ENCODE measurements around the gene F2. TPM values are rescaled to one million over a fixed set of nuclear protein-coding genes. Genes with fewer than 3 reads are reported as not detected.
A peak's percentile ranks its signal among the peaks of the same experiment; 100 is the strongest.

F2 gene
- total RNA-seq, 4 donors from 2014 or later: 0.42 to 1.1 TPM; not detected in 2

DNA sequence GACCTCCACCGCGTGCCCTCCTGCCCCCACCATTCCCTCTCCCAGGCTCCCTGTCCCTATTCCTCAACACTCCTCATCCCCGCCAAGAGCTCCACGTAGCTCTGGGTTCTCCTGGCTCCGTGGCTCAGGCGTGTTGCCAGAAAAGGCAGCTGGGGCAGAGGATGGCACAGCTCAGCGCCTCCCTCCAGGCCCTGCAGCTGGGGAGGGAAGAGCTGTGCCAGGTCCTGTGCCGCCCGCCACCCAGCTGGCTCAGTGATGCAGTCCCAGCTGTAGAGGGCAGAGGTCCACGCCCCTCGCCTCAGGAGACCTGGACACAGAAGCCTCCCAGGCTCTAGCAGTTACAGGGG lies 22.8 kb upstream of the F2 start:
- intact Hi-C loops (cut with DNase I): no loop called here
- whole genome bisulfite sequencing: 73% methylated on average over 8 of the region's 11 CpGs
- Histone ChIP-seq H3K27ac (replicated peaks in 1 of 4) (peak overlapping the region in 3 of 4 donors; percentile 11 to 91 (median 49)), H3K9me3 (no peaks in the 10 kb centered on the region), H3K27me3 (no peaks in the 10 kb centered on the region), H3K4me1 (peaks cover 50 to 65% (median 63%) of the 10 kb centered on the region in 4 donors), H3K36me3 (peaks cover 31 to 61% (median 52%) of the 10 kb centered on the region in 4 donors), H3K4me3 (no peak overlapping the region)
- DNase-seq (ENCODE audit: extremely low spot score): no peak
- TF ChIP-seq, protein P1, sequence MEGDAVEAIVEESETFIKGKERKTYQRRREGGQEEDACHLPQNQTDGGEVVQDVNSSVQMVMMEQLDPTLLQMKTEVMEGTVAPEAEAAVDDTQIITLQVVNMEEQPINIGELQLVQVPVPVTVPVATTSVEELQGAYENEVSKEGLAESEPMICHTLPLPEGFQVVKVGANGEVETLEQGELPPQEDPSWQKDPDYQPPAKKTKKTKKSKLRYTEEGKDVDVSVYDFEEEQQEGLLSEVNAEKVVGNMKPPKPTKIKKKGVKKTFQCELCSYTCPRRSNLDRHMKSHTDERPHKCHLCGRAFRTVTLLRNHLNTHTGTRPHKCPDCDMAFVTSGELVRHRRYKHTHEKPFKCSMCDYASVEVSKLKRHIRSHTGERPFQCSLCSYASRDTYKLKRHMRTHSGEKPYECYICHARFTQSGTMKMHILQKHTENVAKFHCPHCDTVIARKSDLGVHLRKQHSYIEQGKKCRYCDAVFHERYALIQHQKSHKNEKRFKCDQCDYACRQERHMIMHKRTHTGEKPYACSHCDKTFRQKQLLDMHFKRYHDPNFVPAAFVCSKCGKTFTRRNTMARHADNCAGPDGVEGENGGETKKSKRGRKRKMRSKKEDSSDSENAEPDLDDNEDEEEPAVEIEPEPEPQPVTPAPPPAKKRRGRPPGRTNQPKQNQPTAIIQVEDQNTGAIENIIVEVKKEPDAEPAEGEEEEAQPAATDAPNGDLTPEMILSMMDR (IDR thresholded peaks at IDR 0.05): no peak
- no peak for TF ChIP-seq POLR2A (IDR thresholded peaks at IDR 0.05; ENCODE audit: low read depth)
- TF ChIP-seq EP300 (IDR thresholded peaks at IDR 0.05): no peak
- no peak for TF ChIP-seq POLR2AphosphoS5 (IDR thresholded peaks at IDR 0.05)

DNA sequence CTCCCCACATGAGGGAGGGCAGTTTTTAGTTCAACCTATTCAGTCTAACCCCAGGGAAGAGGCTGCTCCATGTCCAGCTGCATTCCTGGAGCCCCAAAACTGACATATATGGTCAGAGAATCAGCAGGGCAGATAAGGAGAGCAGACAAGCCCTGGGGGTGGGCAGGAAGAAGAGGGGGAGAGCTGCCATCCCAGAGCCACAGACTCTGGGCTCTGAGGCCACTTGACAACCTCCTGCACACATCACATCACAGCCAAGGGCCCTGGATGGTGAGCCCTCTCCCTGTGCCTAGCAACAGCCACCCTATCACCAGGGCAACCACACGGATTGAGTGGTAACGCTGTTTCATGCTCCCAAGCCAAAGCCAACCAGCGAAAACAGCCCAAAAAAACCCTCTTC lies 21.7 kb upstream of the F2 start:
- Histone ChIP-seq H3K27ac (replicated peaks in 1 of 4) (peak overlapping the region; percentile 2 to 91 (median 44)), H3K9me3 (no peaks in the 10 kb centered on the region), H3K36me3 (peaks cover 27 to 55% (median 44%) of the 10 kb centered on the region in 4 donors), H3K4me3 (peak overlapping the region in 2 of 4 donors; percentile 1 to 24), H3K4me1 (peaks cover 62 to 76% (median 73%) of the 10 kb centered on the region in 4 donors), H3K27me3 (no peaks in the 10 kb centered on the region)
- DNase-seq (ENCODE audit: extremely low spot score): no peak
- TF ChIP-seq, protein P1 (IDR thresholded peaks at IDR 0.05): no peak
- no peak for TF ChIP-seq POLR2A (IDR thresholded peaks at IDR 0.05; ENCODE audit: low read depth)
- no peak for TF ChIP-seq EP300 (IDR thresholded peaks at IDR 0.05)
- no peak for TF ChIP-seq POLR2AphosphoS5 (IDR thresholded peaks at IDR 0.05)
- intact Hi-C loops (cut with DNase I): no loop called here
- 34% methylated on average over 3 of the region's 3 CpGs for WGBS

DNA sequence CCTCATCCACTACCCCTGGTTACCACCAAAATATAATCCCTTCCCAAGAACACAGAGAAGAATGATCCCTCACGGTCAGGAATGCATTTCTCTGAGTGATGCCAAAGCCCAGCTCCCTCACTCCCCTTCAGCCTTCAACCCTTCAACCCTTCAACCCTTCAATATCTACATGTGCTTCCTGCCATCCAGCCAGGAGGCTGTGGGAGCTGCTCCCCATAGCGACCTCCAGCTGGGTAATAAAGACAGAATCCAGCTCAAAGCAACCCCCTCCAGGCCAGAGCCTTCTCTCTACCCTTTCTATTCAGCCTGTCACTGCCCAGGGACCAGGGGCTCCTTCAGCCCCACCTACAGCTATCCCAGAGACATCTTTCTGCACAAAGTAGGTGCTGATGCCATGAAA lies 21.3 kb upstream of the F2 start:
- peak overlapping the region; percentile 2 to 91 (median 44) for H3K27ac ChIP-seq (replicated peaks in 1 of 4)
- H3K27me3 ChIP-seq: no peaks in the 10 kb centered on the region
- no peaks in the 10 kb centered on the region for H3K9me3 ChIP-seq
- 52% methylated on average over 2 of the region's 2 CpGs for WGBS
- DNase-seq (ENCODE audit: extremely low spot score): no peak
- TF ChIP-seq, protein P1 (IDR thresholded peaks at IDR 0.05): no peak
- TF ChIP-seq POLR2AphosphoS5 (IDR thresholded peaks at IDR 0.05): no peak
- no peak for TF ChIP-seq POLR2A (IDR thresholded peaks at IDR 0.05; ENCODE audit: low read depth)
- no peak for TF ChIP-seq EP300 (IDR thresholded peaks at IDR 0.05)
- peaks cover 66 to 80% (median 76%) of the 10 kb centered on the region in 4 donors for H3K4me1 ChIP-seq
- intact Hi-C loops (cut with DNase I): no loop called here
- H3K36me3 ChIP-seq: peaks cover 25 to 55% (median 46%) of the 10 kb centered on the region in 4 donors
- peak overlapping the region in 3 of 4 donors; percentile 1 to 24 (median 6) for H3K4me3 ChIP-seq

DNA sequence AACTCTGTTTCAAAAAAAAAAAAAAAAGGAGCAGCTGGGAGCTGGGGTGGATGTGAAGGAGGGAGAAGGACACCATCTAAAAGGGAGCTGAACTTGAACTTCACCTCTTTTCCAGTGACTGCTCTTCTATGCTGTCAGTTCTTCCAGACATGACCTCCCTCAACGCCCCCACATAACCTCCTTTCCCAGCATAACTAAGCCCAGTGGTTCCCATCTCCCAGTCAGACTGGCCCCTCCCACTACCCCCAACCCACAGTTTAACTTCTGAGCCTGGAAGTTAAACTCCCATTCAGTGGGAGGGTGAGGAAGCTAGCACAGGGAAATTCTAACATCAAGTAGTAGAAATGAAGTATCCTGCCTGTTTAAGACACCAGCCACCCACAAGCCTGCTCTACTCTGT lies 20.4 kb upstream of the F2 start:
- Histone ChIP-seq H3K27ac (replicated peaks in 1 of 4) (peak overlapping the region in 3 of 4 donors; percentile 11 to 91 (median 40)), H3K27me3 (no peaks in the 10 kb centered on the region), H3K4me1 (peaks cover 72 to 88% (median 77%) of the 10 kb centered on the region in 4 donors), H3K4me3 (peak overlapping the region in 2 of 4 donors; percentile 6 to 83), H3K36me3 (peaks cover 23 to 55% (median 47%) of the 10 kb centered on the region in 4 donors), H3K9me3 (no peaks in the 10 kb centered on the region)
- 76% methylated on average over 1 of the region's 1 CpG for WGBS
- intact Hi-C loops (cut with DNase I): no loop called here
- DNase-seq (ENCODE audit: extremely low spot score): no peak
- TF ChIP-seq, protein P1 (IDR thresholded peaks at IDR 0.05): no peak
- TF ChIP-seq EP300 (IDR thresholded peaks at IDR 0.05) (no peak), POLR2A (IDR thresholded peaks at IDR 0.05; ENCODE audit: low read depth) (no peak), POLR2AphosphoS5 (IDR thresholded peaks at IDR 0.05) (no peak)
